ENCODE data around the gene FBN3.

FBN3 gene

DNA sequence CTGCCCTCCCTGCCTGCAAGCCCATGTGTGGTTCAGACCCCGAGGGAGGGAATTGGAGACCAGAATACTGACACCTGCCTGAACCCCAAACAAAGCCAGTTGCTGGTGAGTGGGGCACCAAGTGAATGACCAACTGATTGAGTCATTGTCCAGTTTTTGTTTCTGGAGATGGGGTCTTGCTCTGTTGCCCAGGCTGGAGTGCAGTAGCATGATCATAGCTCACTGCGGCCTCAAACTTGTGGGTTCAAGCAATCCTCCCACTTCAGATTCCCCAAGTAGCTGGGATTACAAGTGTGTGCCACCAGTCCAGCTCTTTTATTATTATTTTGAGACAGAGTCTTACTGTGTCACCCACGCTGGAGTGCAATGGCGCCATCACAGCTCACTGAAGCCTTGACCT is 92.9 kb downstream of the FBN3 start:
- no peak for DNase-seq (ENCODE audit: low read depth in 1 of 2, low spot score in 1 of 2)
- Histone ChIP-seq H3K4me3 (replicated peaks; ENCODE audit: insufficient read depth, low read length) (no peak overlapping the region), H3K27ac (replicated peaks) (no peak overlapping the region), H3K27me3 (ENCODE audit: insufficient read depth, poor library complexity, severe bottlenecking) (no peaks in the 10 kb centered on the region)
- TF ChIP-seq, protein P1, sequence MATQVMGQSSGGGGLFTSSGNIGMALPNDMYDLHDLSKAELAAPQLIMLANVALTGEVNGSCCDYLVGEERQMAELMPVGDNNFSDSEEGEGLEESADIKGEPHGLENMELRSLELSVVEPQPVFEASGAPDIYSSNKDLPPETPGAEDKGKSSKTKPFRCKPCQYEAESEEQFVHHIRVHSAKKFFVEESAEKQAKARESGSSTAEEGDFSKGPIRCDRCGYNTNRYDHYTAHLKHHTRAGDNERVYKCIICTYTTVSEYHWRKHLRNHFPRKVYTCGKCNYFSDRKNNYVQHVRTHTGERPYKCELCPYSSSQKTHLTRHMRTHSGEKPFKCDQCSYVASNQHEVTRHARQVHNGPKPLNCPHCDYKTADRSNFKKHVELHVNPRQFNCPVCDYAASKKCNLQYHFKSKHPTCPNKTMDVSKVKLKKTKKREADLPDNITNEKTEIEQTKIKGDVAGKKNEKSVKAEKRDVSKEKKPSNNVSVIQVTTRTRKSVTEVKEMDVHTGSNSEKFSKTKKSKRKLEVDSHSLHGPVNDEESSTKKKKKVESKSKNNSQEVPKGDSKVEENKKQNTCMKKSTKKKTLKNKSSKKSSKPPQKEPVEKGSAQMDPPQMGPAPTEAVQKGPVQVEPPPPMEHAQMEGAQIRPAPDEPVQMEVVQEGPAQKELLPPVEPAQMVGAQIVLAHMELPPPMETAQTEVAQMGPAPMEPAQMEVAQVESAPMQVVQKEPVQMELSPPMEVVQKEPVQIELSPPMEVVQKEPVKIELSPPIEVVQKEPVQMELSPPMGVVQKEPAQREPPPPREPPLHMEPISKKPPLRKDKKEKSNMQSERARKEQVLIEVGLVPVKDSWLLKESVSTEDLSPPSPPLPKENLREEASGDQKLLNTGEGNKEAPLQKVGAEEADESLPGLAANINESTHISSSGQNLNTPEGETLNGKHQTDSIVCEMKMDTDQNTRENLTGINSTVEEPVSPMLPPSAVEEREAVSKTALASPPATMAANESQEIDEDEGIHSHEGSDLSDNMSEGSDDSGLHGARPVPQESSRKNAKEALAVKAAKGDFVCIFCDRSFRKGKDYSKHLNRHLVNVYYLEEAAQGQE (IDR thresholded peaks at IDR 0.05; ENCODE audit: insufficient replicate concordance, low read depth), result no peak
- TF ChIP-seq SPI1 (IDR thresholded peaks at IDR 0.05; ENCODE audit: borderline replicate concordance, low read depth), result no peak
- TF ChIP-seq POLR2AphosphoS5 (IDR thresholded peaks at IDR 0.05; ENCODE audit: low read depth), result no peak
- no peak for TF ChIP-seq GABPA (IDR thresholded peaks at IDR 0.05; ENCODE audit: low read depth)
- TF ChIP-seq, protein P2, sequence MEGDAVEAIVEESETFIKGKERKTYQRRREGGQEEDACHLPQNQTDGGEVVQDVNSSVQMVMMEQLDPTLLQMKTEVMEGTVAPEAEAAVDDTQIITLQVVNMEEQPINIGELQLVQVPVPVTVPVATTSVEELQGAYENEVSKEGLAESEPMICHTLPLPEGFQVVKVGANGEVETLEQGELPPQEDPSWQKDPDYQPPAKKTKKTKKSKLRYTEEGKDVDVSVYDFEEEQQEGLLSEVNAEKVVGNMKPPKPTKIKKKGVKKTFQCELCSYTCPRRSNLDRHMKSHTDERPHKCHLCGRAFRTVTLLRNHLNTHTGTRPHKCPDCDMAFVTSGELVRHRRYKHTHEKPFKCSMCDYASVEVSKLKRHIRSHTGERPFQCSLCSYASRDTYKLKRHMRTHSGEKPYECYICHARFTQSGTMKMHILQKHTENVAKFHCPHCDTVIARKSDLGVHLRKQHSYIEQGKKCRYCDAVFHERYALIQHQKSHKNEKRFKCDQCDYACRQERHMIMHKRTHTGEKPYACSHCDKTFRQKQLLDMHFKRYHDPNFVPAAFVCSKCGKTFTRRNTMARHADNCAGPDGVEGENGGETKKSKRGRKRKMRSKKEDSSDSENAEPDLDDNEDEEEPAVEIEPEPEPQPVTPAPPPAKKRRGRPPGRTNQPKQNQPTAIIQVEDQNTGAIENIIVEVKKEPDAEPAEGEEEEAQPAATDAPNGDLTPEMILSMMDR (IDR thresholded peaks at IDR 0.05; ENCODE audit: insufficient read depth, low read length), result no peak

DNA sequence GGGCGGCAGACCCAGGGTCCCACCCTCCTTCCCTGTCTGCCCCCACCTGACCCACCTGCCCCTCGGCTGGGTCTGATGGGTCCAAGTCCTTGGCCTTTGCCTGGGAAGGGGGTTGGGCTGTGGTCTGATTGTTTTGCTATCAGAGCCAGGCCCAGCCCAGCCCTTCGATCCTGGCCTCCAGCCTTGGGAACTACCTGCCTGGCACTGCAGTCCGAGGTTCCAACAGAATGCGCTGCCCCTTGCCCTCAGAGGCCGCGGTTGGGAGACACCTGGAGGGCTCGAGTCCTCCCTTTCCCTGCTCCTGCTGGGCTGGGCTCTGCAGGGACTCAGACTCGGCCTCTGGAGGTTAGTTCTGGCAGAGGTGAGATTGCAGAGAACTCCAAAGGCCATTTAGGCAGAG is 95.2 kb downstream of the FBN3 start:
- no peaks in the 10 kb centered on the region for H3K27me3 ChIP-seq (ENCODE audit: insufficient read depth, poor library complexity, severe bottlenecking)
- H3K27ac ChIP-seq (replicated peaks), result no peak overlapping the region
- TF ChIP-seq, protein P2 (IDR thresholded peaks at IDR 0.05; ENCODE audit: insufficient read depth, low read length), result no peak
- no peak for TF ChIP-seq SPI1 (IDR thresholded peaks at IDR 0.05; ENCODE audit: borderline replicate concordance, low read depth)
- TF ChIP-seq GABPA (IDR thresholded peaks at IDR 0.05; ENCODE audit: low read depth), result no peak
- TF ChIP-seq POLR2AphosphoS5 (IDR thresholded peaks at IDR 0.05; ENCODE audit: low read depth), result no peak
- TF ChIP-seq, protein P1 (IDR thresholded peaks at IDR 0.05; ENCODE audit: insufficient replicate concordance, low read depth), result no peak
- H3K4me3 ChIP-seq (replicated peaks; ENCODE audit: insufficient read depth, low read length), result no peak overlapping the region
- DNase-seq (ENCODE audit: low read depth in 1 of 2, low spot score in 1 of 2), result no peak

DNA sequence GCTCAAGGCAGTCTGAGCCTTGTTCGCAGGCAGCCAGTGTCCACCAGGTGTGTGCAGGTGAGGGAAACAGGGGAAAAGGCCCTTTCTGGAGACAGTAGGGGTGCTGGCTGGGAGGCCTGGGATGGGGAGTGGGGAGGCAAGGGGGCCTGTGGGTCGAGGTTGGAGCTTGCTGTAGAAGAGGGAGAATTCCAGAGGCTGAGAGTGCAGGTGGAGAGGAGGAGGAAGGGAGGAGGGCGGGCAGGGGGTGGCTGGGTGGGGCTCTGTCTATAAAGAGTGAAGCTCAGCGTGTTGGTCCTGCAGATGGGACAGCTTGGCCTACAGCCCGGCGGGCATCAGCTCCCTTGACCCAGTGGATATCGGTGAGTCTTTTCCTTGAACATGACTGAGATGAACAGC is 96.9 kb downstream of the FBN3 start, which contains the start of gene CCL25:
Gene CCL25, plus strand, starts transcription at position 297 of the 396 bp plus-strand sequence. CDS start 290 bp downstream, outside the sequence.
- no peaks in the 10 kb centered on the region for H3K27me3 ChIP-seq (ENCODE audit: insufficient read depth, poor library complexity, severe bottlenecking)
- no peak for TF ChIP-seq POLR2AphosphoS5 (IDR thresholded peaks at IDR 0.05; ENCODE audit: low read depth)
- TF ChIP-seq, protein P1 (IDR thresholded peaks at IDR 0.05; ENCODE audit: insufficient replicate concordance, low read depth), result no peak
- TF ChIP-seq, protein P2 (IDR thresholded peaks at IDR 0.05; ENCODE audit: insufficient read depth, low read length), result no peak
- no peak for TF ChIP-seq SPI1 (IDR thresholded peaks at IDR 0.05; ENCODE audit: borderline replicate concordance, low read depth)
- no peak for TF ChIP-seq GABPA (IDR thresholded peaks at IDR 0.05; ENCODE audit: low read depth)
- no peak within 1 kb of the TSS for H3K27ac ChIP-seq (replicated peaks)
- no peak within 1 kb of the TSS for H3K4me3 ChIP-seq (replicated peaks; ENCODE audit: insufficient read depth, low read length)
- DNase-seq (ENCODE audit: low read depth in 1 of 2, low spot score in 1 of 2), result no peak
